Measurements from ENCODE around the gene PSMD13.

GRCh38 chr11:232783-233565, 3.8 kb upstream of the PSMD13 start:
- TF ChIP-seq CTCF (IDR thresholded peaks at IDR 0.05) (no peak), POLR2A (IDR thresholded peaks at IDR 0.05) (no peak)
